Stimulated activated CD4-positive, alpha-beta T cell treated with anti-CD3 and anti-CD28 coated beads, Interleukin-12 subunit alpha, Interleukin-12 subunit beta, amount 100 ng/mL, for 48 hours (primary cell): ENCODE data around the gene TBC1D19.
"Not testable (repeated sequence)": the region's sequence is repeated elsewhere in the genome, so short reads cannot be mapped to it uniquely, and the experiment has no call there.

Experiments
- DNase-seq, 3 donors: peaks; one replicate each; pipeline ENCODE4 v3.0.0-alpha.2; 2020; ENCODE audit warnings: low read depth in 2 of 3, low spot score in 1 of 3

Gene TBC1D19

DNA sequence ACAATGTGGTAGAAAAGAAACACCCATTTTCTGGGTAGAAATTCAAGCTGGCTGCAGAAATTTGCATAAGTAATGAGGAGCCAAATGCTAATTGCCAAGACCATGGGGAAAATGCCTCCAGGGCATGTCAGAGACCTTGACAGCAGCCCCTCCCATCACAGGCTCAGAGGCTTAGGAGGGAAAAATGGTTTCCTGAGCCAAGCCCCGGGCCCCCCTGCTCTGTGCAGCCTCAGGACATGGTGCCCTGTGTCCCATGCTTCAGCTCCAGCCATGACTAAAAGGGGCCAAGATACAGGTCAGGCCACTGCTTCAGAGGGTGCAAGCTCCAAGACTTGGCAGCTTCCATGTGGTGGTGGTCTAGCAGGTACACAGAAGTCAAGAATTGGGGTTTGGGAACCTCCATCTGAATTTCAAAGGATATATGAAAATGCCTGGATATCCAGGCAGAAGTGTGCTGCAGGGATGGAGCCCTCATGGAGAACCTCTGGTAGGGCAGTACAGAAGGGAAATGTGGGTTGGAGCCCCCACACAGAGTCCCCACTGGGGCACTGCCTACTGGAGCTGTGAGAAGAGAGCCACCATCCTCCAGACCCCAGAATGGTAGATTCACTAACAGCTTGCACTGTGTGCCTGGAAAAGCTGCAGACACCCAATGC is 95.3 kb downstream of the TBC1D19 start:
- not testable (repeated sequence) for DNase-seq

DNA sequence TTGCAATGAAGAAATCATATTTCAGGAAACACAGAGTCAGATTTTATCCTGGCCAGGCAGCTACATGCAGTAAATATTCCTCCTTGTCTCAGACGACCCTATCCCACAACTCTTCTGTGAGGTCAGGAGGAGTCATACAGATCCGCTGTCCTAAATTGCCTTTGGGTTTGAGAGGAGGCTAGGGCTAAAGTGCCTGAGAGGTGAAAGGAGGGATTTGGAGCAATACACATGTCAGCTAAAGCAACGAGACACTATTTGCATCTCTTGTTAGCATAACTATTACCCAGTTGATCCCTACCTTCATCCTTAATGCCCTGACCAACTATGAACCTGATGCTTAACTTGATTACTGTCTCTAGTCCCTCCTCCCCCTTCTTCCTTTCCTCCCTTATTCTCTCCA is 98.6 kb downstream of the TBC1D19 start:
- DNase-seq, result no peak

DNA sequence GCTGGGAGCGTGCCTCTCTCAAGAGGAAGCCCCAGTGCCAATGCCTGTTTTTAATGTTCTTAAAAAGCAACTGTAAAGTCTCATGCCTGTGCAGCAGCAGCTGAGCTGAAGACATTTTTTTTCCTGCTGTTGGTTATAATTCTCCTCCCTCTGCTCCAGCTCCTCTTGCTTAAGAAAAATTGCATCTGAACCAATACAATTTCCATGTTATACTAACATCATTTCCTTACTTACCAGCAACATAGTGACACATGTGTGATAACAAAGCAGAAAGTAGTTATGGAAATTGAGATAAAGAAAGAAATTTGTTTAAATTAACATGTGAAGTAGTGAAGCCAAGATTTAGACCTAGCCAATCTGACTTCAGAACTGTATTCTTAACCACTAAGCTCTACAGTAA is 101.4 kb downstream of the TBC1D19 start:
- DNase-seq, result no peak

DNA sequence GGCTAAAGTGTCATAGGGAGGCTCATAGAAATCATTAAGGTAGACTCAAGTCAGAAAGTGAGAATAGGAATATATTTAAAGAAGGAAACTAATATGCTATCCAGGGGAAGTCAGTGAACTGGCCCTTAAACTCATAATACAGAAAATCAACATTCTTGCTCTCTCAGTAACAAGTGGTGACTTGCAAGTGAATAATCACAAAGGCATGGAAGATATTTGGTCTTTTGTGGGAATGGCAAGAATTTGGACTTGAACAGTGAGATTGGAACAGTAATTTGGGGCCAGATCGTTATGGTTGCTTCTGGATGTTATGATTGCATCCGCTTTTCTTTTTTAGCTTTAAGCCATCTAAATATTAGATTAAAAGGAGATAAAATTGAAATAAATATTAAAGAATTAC is 103.8 kb downstream of the TBC1D19 start:
- no peak for DNase-seq

DNA sequence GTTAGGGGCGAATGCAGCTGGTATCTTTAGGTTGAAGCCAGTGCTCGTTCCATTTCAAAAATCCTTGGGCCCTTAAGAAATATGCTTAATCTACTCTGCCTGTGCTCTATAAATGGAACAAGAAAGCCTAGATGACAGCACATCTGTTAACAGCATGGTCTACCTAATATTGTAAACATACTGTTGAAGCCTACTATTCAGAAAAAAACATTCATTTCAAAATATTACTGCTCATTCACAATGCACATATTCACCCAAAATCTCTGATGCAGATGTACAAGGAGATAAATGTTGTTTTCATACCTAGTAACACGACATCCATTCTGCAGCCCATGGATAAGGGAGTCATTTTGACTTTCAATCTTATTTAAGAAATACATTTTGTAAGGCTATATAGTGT is 106.6 kb downstream of the TBC1D19 start:
- no peak for DNase-seq

DNA sequence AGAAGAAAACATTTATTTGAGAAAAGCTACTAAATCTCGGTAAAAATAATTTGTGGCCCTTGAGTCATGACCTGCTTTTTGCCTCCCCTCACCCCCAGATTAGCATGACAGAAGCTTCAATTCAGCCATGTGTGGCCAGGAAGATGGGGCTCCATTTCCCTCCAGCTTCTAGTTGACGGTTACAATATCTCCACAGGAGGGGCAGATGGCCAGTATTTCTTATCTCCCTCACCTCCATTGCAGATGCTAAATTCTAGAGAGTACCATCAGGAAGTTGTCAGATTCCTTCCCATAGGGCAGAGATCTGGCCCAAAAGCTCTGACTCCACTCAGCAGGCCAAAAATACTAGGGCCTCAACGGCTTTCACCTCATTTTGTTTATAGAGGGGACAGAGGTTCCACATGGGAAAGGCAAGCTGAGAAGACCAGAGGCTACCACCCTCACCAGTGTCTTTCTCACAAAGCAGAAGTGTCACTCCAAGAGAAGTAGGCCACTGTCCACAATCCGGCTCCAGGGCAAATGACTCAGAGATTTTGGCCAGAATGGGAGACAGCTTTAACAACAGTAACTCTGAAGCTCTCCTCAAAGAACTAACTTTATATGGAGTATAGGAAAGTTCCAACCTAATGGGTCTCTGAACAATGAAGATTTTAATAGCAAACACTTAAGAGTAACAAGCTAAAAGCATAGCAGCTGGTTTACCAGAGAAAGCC is 108.3 kb downstream of the TBC1D19 start:
- no peak for DNase-seq

DNA sequence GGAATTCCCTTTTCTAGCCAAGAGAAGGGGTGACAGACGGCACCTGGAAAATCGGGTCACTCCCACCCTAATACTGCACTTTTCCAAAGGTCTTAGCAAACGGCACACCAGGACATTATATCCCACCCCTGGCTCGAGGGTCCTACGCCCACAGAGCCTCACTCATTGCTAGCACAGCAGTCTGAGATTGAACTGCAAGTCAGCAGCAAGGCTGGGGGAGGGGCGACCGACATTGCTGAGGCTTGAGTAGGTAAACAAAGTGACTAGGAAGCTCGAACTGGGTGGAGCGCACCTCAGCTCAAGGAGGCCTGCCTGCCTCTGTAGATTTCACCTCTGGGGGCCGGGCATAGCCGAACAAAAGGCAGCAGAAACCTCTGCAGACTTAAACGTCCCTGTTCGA is 110.2 kb downstream of the TBC1D19 start:
- not testable (repeated sequence) for DNase-seq

DNA sequence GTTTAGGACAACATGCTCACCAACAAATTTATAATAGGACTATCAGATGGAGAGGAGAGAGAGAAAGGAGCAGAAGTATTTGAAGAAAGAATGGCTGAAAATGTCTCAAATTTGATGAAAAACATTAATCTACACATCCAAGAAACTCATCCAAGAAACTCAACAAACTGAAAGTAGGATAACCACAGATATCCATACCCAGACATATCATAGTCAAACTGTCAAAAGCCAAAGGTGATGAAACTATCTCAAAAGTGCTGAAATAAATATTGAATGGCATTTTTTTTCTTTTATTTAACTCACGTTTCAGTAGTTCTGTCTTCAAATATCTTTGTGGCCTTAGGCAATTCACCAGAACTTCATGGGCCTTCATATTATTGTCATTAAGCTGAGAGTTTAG is 116.2 kb downstream of the TBC1D19 start:
- no peak for DNase-seq

DNA sequence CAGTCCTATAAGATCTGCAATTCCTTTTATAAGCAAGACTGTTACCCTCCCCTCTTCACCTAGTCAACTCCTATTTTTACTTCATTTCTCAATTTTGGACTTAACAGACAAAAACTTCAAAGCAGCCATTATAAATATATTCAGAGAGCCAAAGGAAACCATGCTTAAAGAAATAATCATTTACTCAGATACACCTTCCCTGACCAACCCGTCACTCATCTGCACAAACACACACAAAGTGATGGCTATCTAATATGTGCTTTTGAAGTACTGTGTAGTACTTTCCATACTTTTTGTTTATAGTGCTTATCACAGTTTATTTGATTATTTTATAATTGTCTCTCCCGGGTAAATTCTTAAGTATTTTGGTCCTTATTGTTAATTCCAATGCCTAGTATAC is 117.2 kb downstream of the TBC1D19 start:
- no peak for DNase-seq

DNA sequence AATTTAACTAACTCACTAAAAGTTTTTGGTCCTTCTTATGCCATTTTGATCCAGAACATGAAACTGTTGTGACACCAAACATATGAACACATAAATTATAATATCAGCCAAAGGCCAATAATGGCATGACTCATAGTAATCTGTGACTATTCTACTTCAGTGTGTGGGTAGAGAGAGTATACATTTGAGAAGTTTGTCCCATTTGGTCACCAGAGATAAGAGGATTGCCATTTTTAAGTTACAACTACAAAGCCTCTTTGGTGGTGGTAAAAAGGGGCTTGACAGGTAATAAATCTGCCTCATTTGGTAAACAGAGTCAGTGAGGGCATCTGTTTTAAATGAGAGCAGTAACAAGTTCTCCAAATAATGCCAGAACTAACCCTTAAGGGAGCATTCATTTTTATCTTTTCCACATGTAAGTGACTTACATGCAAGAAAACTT is 117.9 kb downstream of the TBC1D19 start:
- no peak for DNase-seq

DNA sequence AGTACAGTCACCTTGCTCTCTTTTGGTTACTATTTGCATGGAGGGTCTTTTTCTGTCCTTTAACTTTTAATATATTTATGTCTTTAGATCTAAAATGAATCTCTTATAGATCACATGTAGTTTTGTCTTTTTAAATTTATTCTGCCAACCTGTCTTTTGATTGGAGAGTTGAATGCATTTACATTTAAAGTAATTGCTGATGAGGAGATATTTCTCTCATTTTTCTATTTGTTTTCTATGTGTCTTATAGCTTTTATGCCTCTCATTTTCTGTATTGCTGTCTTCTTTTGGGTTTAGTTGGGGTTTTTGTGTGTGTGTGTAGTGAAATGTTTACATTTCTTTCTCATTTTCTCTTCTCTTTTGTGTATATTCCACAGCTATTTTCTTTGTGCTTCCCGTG is 123.5 kb downstream of the TBC1D19 start:
- no peak for DNase-seq

DNA sequence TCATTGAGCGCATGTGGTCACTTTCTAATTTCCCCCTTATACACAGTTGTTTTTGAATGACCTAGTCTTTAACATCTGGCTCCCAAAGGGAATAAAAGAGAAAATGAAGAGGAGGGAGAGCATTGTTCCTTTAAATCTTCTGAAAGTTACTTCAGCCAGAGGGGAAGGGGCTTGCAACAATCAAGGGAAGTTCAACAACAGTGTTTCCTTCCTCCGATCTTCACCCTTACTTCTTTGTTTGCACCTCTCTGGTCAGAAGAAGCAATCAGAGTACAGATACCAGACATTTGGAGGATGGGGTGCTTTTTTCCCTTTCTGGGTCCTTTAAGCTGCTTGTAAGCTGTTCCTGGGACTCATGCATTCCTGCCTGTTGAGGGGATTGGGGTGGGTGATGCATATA is 125.4 kb downstream of the TBC1D19 start:
- no peak for DNase-seq

DNA sequence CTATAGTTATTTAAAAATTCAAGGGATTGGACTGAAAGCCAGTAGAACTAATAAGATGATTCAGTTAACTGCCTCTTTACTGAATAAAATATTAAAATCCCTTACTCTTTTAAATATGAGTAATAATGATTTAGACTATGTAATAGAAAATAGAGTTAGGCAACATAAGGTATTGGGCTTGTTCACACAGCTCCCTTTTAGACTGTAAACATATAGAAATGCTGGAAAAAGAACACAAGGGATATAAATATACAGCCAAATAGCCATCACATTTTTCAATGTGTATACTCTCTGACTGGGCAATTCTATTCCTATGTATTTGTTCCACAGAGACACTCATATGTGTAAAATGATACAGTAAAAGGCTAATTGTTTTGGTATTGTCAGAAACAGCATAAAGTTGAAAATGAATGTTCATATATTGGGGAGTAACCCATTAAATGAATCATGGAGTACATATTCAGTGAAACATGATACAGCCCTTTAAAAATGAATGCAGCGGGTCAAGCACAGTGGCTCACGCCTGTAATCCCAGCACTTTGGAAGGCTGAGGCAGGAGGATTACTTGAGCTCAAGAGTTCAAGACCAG is 129.8 kb downstream of the TBC1D19 start:
- no peak for DNase-seq

DNA sequence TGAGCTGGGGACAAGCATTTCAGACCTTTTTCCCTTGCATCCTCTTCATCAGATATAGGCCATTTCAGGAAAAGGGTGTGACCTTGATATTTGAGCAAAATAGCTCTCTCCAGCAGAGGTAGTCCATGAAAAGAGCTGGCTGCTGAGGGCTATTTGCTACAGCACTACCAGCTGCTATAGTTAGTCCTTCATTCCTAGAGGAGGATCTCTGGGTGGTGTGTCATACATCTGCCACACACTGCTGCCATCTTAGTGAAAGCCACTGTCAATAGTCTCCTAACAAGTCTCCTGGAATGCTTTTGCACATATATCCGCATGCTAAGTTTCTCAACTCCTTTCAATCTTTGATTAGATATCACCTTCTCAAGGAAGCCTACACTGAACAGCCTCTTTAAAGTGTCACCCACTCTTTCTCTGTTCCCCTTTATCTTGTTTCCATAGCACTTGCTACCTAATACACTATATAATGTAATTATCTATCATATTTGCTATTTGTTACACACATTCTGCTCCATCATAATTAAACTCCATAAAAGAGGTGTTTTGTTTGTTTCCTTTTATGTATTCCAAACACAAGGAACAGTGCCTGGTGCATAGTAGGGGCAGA is 131.9 kb downstream of the TBC1D19 start:
- DNase-seq, result no peak

DNA sequence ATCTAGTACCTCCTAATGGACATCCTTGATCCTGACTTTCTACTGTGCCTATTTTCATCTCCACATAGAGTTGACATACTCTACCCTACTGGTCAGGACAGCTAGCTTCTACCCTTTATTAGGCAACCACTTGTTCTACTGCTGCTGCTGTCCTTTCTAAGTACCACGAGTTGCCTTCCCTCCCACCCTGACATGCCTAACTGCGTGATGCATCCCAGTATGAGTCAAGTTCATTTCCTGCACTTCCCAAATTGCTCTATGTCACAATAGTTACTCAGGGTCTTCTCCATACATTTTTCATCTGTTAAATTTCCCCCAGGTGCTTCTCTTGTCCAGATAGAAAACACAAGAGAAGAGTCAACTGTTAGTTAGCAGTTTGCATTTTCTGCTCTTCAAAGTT is 133.4 kb downstream of the TBC1D19 start:
- no peak for DNase-seq

DNA sequence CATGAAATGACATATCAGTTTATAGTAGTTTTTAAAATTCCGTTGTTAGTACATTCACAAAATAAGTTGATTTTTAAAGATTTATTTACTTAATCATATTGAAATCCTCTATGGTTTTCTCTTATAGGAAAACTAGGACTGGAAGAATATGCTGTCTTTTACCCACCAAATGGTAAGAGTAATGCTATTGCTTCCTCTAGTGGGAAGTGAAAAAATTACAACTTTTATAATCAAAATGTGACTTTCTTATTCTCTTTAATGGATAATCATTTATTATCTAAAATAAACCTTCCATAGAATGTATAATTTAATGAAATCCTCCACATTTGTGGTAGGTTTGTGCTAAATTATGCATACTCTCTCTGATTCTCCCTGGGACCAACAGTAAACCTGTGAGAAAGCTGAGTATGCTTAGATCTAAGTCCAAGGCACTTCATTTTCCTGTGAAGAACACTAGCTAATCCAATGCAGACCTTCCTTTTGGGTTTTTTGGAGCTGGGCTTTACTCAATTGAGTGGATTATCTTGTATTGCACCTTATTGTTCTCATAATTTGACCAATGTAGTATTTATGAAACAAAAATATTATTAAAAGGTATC is 136.2 kb downstream of the TBC1D19 start:
- DNase-seq, result no peak

DNA sequence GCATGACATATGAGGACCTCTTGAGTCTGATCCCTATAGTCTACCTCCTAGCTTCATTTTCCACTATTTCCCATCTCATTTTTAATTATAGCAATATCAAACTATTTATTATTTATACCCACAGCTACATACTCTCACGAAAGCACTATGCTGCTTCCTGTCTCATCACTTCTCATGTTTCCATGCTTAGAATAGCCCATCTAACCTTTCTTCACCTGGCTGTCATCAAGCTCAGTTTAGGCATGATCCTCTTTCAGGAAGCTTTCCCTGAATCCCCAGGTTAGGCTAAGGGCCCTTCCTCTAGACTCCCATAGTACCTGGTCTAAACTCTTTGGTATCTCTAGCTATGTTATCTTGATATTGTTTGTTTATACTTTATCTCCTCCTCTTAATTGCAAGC is 137.8 kb downstream of the TBC1D19 start:
- DNase-seq, result no peak

DNA sequence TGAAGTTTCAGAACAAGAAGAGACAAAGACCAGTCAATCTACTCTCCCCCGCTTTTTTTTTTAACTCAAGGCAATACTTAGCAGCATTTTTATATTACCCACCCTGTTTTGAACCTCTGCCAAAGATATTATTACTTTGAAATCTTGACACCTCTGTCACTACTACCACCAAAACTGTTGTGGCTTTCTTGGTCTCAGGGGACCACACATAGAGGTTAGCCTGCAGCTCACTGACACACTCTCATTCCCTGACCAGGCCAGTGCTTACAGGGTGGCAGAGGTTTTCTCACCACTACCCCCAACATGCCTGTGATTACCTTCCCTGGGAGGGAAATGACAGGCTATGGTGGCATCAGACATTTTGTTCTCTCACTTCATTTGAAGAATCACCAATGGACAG is 139.3 kb downstream of the TBC1D19 start:
- no peak for DNase-seq

DNA sequence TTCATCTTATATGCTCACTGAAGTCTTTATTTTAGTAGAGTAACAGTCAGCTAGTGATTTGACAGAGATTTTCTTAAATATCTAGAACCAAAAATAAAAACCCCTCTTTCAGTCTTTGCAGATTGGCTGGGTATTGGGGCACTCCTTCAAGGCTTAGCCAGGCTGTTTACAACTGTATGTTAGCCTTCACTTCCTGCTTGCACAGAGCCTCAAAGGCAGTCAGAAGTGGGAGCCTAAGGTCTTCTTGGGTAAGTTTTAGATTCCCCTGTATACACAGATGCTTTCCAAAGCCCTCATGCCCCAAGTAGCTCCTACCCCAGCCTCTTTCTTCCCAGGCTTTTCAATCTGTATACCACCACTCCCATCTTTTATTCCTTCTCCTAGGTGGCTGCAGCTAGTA is 140.7 kb downstream of the TBC1D19 start:
- no peak for DNase-seq

DNA sequence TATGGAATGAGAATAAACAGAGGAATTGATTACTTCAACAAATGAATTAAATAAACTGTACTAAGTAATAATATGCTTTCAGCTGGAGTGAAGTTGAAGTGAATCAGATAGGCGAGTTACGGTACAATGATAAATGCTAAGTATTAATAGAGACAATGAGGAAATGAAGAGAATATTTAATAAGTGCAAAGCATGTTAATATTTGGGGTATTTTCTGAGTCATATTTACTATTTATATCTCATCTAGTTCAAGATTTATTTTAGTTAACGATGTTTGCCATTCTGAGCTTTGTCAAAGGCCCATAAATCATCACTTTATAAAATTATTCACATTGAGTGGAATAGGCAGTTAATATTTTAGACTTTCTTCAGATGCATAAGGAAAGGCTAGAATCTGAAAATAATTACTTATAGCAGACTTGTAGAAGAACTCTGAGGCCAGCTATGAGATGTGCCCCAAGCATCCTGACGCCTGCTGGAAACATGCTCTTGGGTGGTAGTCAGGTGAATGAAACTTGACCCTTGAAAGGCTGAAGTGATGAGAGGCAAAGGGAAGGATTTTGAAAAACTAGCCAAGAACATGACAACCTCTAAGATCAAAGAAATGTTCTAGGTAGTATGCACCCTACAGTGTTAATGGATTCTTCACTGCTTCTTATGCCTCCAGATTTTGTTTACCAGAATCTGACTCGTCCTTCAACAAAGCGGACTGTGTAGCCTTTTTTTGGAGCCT is 142.9 kb downstream of the TBC1D19 start:
- no peak for DNase-seq

DNA sequence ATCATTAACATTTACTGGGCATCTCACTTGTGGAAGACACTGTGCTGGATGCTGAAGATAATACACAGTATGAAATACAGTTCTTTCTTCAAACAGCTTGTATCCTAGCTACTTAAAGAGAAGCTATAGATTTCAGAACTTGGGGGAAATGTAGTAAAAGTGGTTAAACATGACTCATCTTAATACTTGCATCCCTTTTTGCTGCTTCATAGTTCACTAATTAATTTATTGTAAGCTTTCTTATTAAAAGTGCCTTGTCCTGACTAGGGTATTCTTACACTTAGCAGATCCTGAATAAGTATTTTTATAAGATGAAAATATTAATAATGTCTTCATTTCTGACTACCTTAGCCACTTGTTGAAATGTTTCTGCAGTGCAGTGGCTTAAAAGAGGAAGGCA is 144.0 kb downstream of the TBC1D19 start:
- no peak for DNase-seq
